H54 (cell line): ENCODE results near the gene LYZL2.
"Not testable (repeated sequence)": the region's sequence is repeated elsewhere in the genome, so short reads cannot be mapped to it uniquely, and the experiment has no call there.

Experiments used
- DNase-seq: peaks from one replicate; pipeline ENCODE4 v3.0.0; 2011; ENCODE audit warnings: low spot score, mixed read lengths; ENCODE audit not compliant: insufficient read length
- FAIRE-seq: peaks from 3 replicates; lab custom pipeline; 2011; peaks lifted over from hg19 to GRCh38; lab: Jason Lieb, UNC
- POLR2A ChIP-seq: IDR thresholded peaks from 2 replicates; pipeline ENCODE4 v1.6.1; 2011; ENCODE audit warnings: low read depth, mild to moderate bottlenecking, low read length

The LYZL2 gene

DNA sequence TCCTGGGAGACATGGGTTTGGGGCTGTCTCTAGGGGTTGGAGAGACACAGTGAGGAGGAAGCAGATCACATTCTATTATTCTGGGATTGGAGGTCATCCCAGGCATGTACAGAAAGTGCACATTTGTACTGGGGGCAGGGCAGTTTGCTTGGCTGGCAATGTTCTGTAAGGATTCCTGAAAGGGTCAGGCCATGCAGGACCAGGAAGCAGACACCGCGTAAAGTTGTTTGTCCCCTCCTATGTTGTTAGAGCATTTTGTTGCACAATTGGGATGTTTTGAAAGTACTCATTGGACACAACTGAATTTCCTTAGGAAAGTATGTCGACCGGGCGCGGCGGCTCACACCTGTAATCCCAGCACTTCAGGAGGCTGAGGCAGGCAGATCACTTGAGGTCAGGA lies 12.5 kb downstream of the LYZL2 start:
- no peak for FAIRE-seq
- TF ChIP-seq POLR2A: no peak
- DNase-seq: no peak

DNA sequence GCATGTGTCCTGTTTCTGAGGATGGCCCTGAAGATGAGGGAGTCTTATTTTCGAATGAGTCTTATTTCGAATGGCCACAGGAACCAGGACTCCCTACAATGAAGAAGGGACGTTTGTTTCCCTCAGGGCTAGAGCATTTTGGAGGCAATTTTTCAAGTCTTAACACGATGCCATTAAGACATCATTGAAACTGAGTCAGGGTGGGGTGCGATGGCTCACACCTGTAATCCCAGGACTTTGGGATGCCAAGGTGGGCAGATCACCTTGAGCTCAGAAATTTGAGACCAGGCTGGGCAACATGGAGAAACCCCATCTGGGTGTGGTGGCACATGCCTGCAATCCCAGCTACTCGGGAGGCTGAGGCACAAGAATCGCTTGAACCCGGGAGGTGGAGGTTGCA lies 18.5 kb downstream of the LYZL2 start:
- DNase-seq, FAIRE-seq: not testable (repeated sequence)

DNA sequence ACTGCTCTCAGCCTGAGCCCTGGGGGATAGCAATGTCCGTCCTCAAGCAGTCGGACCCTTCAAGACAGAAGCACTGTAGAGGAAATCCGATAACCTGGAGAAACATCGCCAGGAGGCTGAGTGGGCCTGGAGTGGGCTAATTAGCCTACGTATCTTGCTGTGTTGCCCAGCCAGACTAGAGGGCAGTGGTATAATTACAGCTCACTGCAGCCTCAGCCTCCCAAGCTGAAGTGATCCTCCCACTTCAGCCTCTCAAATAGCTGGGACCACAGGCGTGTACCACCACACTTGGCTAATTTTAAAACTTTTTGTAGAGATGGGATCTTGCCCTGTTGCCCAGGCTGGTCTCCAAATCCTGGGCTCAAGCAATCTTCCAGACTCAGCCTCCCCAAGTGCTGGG lies 21.7 kb downstream of the LYZL2 start:
- DNase-seq (no peak), FAIRE-seq (no peak)
- TF ChIP-seq POLR2A: no peak

DNA sequence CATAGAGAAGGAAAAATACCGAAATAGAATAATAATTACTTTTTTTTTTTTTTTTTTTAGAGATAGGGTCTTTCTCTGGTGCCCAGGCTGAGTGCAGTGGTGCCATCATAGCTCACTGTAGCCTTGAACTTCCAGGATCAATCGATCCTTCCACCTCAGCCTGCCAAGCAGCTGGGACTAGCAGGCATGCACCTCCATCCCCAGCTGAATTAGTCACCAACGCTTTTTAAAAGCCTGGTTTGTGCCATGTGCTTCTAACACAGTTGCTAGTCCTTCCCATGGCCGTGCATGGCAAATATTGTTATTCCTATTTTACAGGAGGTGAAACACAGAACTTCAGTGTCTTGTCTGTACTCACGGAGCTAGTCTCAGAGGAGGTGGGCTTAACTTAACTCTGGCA lies 23.2 kb downstream of the LYZL2 start:
- TF ChIP-seq POLR2A: no peak
- FAIRE-seq (no peak), DNase-seq (no peak)

DNA sequence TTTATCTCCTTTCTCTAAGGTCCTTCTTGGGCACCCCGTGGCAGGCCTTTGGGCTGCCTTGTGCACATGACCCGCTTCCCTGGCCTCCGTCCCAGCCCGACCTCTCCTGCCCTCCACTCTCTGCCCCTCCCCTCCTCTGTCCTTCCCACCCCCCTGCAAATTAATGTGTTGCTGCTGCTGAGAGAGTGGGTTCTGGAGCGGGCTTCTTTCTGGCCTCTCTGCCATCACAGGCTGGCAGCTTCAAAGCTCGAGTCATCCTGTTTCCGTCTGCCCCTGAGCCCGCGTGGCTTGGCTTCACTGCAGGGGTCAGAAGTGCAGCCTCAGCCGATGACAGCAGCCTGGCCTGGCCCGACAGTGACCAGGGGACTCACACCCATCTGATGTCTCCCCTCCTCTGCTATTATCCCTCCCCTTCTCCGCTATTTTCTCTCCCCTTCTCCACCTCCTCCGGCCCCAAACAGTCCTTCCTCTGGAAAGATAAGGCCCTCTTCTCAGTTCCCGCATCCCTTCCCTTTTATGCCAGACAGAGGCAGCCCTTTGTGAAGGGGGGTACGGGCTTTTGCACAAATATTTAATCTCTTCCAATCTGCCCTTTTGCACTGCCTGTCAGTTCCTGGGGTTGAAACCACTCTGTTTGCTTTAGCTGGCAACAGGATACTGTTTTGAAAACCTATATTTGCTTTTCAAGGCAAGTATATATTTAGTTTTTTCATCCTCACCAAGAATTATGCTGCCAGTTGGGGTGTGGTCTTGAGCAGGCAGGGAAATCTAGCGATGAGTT lies 24.0 kb downstream of the LYZL2 start:
- not testable (repeated sequence) for DNase-seq, FAIRE-seq

DNA sequence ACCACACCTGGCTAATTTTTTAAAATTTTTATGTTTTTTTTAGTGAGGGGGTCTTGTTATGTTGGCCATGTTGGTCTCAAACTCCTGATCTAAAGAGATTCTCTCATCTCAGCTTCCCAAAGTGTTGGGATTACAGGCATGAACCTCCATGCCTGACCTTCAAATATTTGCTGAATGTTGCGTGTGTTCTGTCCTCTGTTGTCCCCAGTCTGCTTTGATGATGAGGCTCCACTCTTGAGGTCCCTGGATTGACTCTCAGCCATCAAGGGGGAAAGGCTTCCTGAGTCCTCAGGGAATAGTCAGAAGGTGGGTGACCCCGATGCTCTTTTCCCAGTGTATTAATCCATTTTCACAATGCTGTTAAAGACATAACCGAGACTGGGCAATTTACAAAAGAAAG lies 26.0 kb downstream of the LYZL2 start:
- no peak for DNase-seq
- TF ChIP-seq POLR2A: no peak
- FAIRE-seq: no peak

DNA sequence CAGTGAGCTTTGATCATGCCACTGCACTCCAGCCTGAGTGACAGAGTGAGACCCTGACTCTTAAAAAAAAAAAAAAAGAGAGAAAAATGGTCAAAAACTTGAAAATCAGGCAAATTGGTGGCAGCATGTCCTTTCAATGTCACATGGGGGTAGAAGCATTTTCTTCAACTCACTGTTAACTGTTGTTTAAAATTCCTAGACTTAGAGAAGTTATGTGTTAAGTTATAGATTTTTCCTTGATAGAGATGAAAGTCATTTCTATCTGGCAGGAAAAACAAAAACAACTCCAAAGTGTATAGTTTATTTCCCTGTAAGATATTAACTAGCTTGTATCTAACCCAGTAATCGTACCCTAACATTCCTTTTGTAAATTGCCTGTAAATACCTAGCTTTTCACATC lies 26.8 kb downstream of the LYZL2 start:
- FAIRE-seq: no peak
- TF ChIP-seq POLR2A: no peak
- DNase-seq: no peak

DNA sequence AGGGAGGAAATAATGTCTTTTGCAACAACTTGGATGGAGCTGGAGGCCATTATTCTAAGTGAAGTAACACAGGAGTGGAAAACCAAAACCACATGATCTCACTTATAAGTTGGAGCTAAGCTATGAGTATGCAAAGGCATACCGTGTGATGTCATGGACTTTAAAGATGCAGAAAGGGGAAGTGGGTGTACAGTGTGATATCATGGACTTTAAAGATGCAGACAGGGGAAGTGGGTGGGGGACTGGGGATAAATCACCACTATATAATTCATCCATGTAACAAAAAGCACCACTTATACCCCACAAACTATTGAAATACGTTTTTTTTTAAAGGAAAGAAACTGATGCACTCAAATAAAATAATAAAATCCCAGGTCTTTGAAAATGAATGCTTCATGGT lies 29.5 kb downstream of the LYZL2 start:
- no peak for TF ChIP-seq POLR2A
- DNase-seq: no peak
- no peak for FAIRE-seq

DNA sequence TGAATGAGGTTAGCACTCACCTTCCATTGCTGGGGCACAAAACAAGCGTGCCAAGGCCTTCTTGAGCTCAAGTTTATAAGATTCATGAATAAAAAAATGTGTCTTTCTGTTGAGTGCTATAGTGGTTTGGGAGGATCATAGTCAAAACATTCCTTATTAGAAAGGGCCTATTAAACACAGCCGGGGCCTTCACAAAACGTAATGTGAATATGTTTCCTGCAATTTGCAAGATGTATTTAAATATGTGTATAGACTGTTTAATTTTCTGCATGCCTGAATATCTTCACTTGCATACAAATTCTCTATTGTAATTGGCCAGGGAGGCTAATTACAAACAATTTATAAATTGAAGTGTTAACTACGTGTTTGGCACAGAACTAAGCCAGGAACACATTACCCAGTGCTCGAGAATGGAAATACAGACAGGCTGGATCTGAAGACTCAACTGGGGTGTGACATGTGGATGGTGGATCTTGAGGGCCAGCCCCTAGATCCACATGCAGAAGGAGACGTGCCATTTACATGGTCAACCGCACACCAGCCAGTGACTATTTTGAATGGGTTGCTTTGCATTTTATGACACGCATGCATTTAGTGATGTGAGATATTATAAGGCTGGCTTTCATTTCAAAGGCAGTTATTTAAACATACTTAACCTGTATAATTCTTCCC lies 31.3 kb downstream of the LYZL2 start:
- FAIRE-seq (no peak), DNase-seq (no peak)
- no peak for TF ChIP-seq POLR2A

DNA sequence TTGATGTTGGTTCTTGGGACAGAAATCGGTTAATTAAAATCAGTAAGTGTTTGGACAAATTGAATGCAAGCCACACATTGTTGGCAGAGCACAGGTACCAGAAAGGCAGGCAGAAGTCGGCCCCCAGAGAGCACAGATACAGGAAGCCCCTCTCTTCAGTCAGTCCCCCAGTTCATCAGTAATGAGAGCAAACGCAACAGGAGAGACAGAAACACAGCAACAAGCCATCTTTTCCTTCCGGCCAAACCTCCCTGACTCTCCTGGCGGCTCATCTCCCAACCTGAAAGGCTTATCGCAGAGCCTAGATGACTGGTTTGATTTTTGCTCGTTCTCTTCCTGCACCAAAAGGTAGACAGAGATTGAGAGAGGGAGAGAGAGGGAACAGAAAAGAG lies 32.1 kb downstream of the LYZL2 start:
- not testable (repeated sequence) for DNase-seq, FAIRE-seq

DNA sequence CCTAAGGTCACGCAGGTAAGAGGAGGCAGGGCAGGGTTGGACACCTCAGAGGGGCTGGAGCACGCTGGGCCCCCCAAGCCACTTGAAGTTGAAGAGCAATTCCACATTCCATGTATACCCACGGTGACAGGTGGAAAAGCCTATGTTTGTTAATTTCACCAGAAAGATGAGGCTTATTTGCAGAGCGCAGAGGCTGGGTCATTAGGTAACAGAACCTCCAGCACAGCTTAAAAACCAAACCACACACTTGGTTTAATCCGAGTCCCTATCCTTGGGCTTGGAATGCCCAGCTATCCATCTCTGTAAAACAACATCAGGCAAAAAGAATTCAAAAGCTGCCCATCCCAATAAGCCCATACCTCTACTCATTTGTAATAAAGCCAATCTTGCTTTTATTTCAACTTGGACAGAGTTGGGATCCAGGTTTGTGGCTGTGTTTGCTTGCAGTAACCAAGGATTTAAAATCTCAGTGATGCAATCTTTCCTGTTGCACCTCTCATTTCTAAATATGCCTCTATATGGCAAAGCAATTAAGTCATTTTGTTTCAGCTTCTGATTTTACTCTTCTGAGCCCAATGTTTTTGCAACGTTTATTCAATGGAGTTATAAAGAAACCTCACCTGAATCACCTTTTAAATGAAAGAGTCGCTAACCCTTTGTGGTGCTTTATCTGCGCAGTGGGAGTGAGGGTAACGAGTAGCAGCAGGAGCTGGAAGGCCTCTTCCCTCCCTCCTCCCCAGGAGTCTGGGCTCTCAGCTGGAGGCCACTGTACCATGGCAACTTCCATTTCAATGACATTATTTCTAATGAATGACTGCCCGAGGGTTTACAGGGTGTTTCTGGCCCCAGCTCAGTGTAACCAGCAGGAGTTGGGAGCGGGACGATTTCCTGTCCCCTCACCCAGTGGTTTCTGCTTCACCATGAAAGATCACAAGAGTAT lies 32.8 kb downstream of the LYZL2 start:
- DNase-seq, FAIRE-seq: not testable (repeated sequence)

DNA sequence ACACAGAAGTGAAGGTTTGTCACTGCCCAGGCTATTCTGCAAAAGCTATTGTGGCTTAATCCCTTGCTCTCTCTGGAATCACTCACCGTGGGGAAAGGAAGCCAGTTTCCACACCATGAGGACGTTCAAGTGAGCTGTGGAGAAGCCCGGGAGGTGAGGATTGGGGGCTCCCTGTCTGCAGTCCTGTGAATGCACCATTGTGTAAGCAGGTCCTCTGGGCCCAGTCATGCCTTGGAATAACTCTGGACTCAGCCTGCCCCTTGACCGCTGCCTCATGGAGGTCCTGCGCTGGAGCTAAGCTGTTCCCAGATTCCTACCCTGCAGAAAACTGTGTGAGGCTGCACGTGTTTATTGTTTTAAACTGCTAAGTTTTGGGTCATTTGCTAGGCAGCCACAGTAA lies 33.5 kb downstream of the LYZL2 start:
- no peak for TF ChIP-seq POLR2A
- DNase-seq (no peak), FAIRE-seq (no peak)

DNA sequence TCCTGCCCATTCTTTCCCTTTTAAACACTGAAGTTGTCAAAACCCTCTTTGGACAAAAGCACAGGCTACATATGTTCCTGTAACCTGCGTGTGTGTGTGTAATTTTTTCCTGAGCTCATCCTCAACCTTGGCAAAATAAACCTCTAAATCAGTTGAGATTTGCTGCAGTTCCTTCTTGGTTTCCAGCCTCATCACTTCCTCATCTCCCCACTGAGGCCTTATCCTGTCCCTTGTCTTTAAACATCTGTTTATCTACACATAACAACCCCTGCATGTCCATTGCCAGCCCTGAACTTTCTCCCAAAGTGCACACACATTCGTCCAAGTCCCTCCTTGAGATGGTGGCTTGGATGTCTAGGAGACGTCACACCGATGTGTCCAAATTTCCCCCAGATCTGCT lies 35.5 kb downstream of the LYZL2 start:
- DNase-seq (no peak), FAIRE-seq (no peak)
- TF ChIP-seq POLR2A: no peak

DNA sequence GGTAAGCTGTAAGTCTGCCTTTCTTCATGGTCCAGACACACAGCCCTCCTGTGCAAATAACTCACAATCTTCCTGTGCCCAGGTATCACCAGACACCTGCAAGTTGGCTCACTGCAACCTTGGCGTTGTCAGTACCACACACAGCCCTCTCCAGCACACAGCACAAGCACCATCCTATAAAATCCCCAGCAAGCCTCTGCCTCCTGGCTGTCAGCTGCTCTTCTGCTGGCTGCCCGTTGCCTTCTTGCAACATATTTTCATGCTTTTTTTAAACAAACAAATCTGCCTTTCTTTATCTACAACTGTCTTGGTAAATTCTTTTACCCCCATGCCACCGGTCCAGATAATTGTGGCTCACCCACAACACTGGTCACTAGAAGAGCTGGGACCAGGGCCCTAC lies 36.8 kb downstream of the LYZL2 start:
- not testable (repeated sequence) for FAIRE-seq, DNase-seq
